SK-N-SH treated with all-trans-retinoic acid at 6 μM for 48 hours (cell line): ENCODE measurements around the gene IQUB.
A peak's percentile ranks its signal among the peaks of the same experiment; 100 is the strongest.

ENCODE experiments used
- ATAC-seq: fragments of 200-7000 bp; cut with Tn5 transposase; 3 replicates; pipeline ENCODE4 v1.9.1; 2020; ENCODE audit warnings: mild to moderate bottlenecking, moderate library complexity
- ARNTL ChIP-seq: fragments of 450-650 bp; formaldehyde crosslinking; IDR thresholded peaks from 2 replicates; pipeline ENCODE4 v1.5.0; 2020; ENCODE audit warnings: low read depth, mild to moderate bottlenecking, moderate library complexity, borderline replicate concordance
- CSDC2 ChIP-seq: fragments of 250-450 bp; sonication (Bioruptor Pico); IDR thresholded peaks from 2 replicates; pipeline ENCODE4 v1.5.0; 2020; ENCODE audit warnings: mild to moderate bottlenecking, moderate library complexity
- ESRRG ChIP-seq: fragments of 250-450 bp; sonication (Bioruptor Pico); IDR thresholded peaks from 2 replicates; pipeline ENCODE4 v1.6.1; 2021; ENCODE audit warnings: mild to moderate bottlenecking
- GLIS3 ChIP-seq: fragments of 250-450 bp; sonication (Bioruptor Pico); IDR thresholded peaks from 2 replicates; pipeline ENCODE4 v1.5.0; 2020; ENCODE audit warnings: mild to moderate bottlenecking, moderate library complexity
- ISL1 ChIP-seq: fragments of 250-450 bp; sonication (Bioruptor Pico); IDR thresholded peaks from 2 replicates; pipeline ENCODE4 v2.1.2; 2022; ENCODE audit warnings: mild to moderate bottlenecking, moderate library complexity
- OSR1 ChIP-seq: fragments of 250-450 bp; sonication (Bioruptor Pico); IDR thresholded peaks from 2 replicates; pipeline ENCODE4 v1.8.0; 2022; ENCODE audit warnings: moderate library complexity, mild to moderate bottlenecking, inconsistent platforms
- PPARA ChIP-seq: fragments of 250-450 bp; sonication (Bioruptor Pico); IDR thresholded peaks from 2 replicates; pipeline ENCODE4 v1.5.0; 2020; ENCODE audit warnings: mild to moderate bottlenecking, borderline replicate concordance
- SNAI2 ChIP-seq: fragments of 250-450 bp; sonication (Bioruptor Pico); IDR thresholded peaks from 2 replicates; pipeline ENCODE4 v1.5.0; 2020; ENCODE audit warnings: mild to moderate bottlenecking, moderate library complexity
- TCF4 ChIP-seq: fragments of 250-450 bp; sonication (Bioruptor Pico); IDR thresholded peaks from 2 replicates; pipeline ENCODE4 v1.8.0; 2021; ENCODE audit warnings: mild to moderate bottlenecking, moderate library complexity, borderline replicate concordance
- TOX ChIP-seq: fragments of 250-450 bp; sonication (Bioruptor Pico); IDR thresholded peaks from 2 replicates; pipeline ENCODE4 v1.8.0; 2021; ENCODE audit warnings: mild to moderate bottlenecking, moderate library complexity, borderline replicate concordance
- ZFP3 ChIP-seq: fragments of 250-450 bp; sonication (Bioruptor Pico); IDR thresholded peaks from 2 replicates; pipeline ENCODE4 v1.5.0; 2020; ENCODE audit warnings: mild to moderate bottlenecking, moderate library complexity
- ZFP30 ChIP-seq: fragments of 450-650 bp; formaldehyde crosslinking; IDR thresholded peaks from 2 replicates; pipeline ENCODE4 v1.5.0; 2022; ENCODE audit warnings: mild to moderate bottlenecking, moderate library complexity
- ZNF565 ChIP-seq: fragments of 450-650 bp; formaldehyde crosslinking; conservative IDR thresholded peaks from 2 replicates; pipeline ENCODE4 v1.5.0; 2020; ENCODE audit warnings: low read depth, mild to moderate bottlenecking, moderate library complexity
- ZNF70 ChIP-seq: fragments of 450-650 bp; formaldehyde crosslinking; IDR thresholded peaks from 2 replicates; pipeline ENCODE4 v1.5.0; 2020; ENCODE audit warnings: mild to moderate bottlenecking, moderate library complexity
- ZNF8 ChIP-seq: fragments of 450-650 bp; formaldehyde crosslinking; IDR thresholded peaks from 2 replicates; pipeline ENCODE4 v1.5.0; 2020; ENCODE audit warnings: mild to moderate bottlenecking, moderate library complexity
- TF ChIP-seq, protein P1 (sequence below): fragments of 250-450 bp; sonication (Bioruptor Pico); IDR thresholded peaks from 2 replicates; pipeline ENCODE4 v1.8.0; 2020; ENCODE audit warnings: mild to moderate bottlenecking, moderate library complexity, borderline replicate concordance
- TF ChIP-seq, protein P2 (sequence below): fragments of 250-450 bp; sonication (Bioruptor Pico); IDR thresholded peaks from 2 replicates; pipeline ENCODE4 v1.8.0; 2021; ENCODE audit warnings: low read depth, mild to moderate bottlenecking, moderate library complexity, borderline replicate concordance
- TF ChIP-seq, protein P3 (sequence below): fragments of 250-450 bp; sonication (Bioruptor Pico); IDR thresholded peaks from 2 replicates; pipeline ENCODE4 v1.5.1; 2021; ENCODE audit warnings: mild to moderate bottlenecking, moderate library complexity
- TF ChIP-seq, protein P4 (sequence below): fragments of 250-450 bp; sonication (Bioruptor Pico); IDR thresholded peaks from 2 replicates; pipeline ENCODE4 v1.5.1; 2020; ENCODE audit warnings: low read depth, mild to moderate bottlenecking, moderate library complexity
- TF ChIP-seq, protein P5 (sequence below): fragments of 250-450 bp; sonication (Bioruptor Pico); IDR thresholded peaks from 2 replicates; pipeline ENCODE4 v1.5.0; 2020; ENCODE audit warnings: mild to moderate bottlenecking, moderate library complexity

The IQUB gene

DNA sequence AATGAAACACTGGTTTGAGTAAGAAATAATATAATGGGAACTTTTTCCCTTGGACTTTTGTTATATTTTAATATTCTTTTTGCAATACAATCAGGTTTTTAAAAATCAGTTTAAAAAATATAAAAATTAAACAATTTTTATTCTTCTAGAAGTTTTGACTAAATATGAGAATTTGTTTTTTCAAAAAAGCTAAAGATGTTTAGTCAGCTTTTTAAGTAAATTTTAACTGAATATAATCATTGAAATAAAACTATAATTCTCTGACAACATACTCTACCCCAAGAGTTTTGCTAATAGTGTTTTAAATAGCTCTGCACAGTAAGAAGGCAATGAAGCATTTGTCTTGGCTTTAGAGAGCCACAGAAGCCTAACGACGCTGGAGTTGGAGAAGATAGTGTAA is 70.5 kb downstream of the IQUB start:
- no peak for TF ChIP-seq CSDC2 (CRISPR knock-in tag)
- TF ChIP-seq SNAI2: no peak
- TF ChIP-seq ZFP3 (CRISPR knock-in tag): no peak
- TF ChIP-seq, protein P1, sequence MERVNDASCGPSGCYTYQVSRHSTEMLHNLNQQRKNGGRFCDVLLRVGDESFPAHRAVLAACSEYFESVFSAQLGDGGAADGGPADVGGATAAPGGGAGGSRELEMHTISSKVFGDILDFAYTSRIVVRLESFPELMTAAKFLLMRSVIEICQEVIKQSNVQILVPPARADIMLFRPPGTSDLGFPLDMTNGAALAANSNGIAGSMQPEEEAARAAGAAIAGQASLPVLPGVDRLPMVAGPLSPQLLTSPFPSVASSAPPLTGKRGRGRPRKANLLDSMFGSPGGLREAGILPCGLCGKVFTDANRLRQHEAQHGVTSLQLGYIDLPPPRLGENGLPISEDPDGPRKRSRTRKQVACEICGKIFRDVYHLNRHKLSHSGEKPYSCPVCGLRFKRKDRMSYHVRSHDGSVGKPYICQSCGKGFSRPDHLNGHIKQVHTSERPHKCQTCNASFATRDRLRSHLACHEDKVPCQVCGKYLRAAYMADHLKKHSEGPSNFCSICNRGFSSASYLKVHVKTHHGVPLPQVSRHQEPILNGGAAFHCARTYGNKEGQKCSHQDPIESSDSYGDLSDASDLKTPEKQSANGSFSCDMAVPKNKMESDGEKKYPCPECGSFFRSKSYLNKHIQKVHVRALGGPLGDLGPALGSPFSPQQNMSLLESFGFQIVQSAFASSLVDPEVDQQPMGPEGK: no peak
- no peak for TF ChIP-seq TOX (CRISPR knock-in tag)
- no peak for TF ChIP-seq GLIS3
- TF ChIP-seq, protein P2, sequence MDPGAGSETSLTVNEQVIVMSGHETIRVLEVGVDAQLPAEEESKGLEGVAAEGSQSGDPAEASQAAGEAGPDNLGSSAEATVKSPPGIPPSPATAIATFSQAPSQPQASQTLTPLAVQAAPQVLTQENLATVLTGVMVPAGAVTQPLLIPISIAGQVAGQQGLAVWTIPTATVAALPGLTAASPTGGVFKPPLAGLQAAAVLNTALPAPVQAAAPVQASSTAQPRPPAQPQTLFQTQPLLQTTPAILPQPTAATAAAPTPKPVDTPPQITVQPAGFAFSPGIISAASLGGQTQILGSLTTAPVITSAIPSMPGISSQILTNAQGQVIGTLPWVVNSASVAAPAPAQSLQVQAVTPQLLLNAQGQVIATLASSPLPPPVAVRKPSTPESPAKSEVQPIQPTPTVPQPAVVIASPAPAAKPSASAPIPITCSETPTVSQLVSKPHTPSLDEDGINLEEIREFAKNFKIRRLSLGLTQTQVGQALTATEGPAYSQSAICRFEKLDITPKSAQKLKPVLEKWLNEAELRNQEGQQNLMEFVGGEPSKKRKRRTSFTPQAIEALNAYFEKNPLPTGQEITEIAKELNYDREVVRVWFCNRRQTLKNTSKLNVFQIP (CRISPR knock-in tag): no peak
- no peak for TF ChIP-seq ISL1 (CRISPR knock-in tag)
- TF ChIP-seq PPARA (CRISPR knock-in tag): no peak
- no peak for TF ChIP-seq ZNF565 (CRISPR knock-in tag)
- no peak for TF ChIP-seq TCF4 (CRISPR knock-in tag)
- TF ChIP-seq, protein P3, sequence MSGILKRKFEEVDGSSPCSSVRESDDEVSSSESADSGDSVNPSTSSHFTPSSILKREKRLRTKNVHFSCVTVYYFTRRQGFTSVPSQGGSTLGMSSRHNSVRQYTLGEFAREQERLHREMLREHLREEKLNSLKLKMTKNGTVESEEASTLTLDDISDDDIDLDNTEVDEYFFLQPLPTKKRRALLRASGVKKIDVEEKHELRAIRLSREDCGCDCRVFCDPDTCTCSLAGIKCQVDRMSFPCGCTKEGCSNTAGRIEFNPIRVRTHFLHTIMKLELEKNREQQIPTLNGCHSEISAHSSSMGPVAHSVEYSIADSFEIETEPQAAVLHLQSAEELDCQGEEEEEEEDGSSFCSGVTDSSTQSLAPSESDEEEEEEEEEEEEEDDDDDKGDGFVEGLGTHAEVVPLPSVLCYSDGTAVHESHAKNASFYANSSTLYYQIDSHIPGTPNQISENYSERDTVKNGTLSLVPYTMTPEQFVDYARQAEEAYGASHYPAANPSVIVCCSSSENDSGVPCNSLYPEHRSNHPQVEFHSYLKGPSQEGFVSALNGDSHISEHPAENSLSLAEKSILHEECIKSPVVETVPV (CRISPR knock-in tag): no peak
- TF ChIP-seq, protein P4, sequence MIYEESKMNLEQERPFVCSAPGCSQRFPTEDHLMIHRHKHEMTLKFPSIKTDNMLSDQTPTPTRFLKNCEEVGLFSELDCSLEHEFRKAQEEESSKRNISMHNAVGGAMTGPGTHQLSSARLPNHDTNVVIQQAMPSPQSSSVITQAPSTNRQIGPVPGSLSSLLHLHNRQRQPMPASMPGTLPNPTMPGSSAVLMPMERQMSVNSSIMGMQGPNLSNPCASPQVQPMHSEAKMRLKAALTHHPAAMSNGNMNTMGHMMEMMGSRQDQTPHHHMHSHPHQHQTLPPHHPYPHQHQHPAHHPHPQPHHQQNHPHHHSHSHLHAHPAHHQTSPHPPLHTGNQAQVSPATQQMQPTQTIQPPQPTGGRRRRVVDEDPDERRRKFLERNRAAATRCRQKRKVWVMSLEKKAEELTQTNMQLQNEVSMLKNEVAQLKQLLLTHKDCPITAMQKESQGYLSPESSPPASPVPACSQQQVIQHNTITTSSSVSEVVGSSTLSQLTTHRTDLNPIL (CRISPR knock-in tag): no peak
- no peak for TF ChIP-seq ARNTL (CRISPR knock-in tag)
- TF ChIP-seq ZFP30 (CRISPR knock-in tag): no peak
- TF ChIP-seq ESRRG (CRISPR knock-in tag): no peak
- ATAC-seq: no peak

DNA sequence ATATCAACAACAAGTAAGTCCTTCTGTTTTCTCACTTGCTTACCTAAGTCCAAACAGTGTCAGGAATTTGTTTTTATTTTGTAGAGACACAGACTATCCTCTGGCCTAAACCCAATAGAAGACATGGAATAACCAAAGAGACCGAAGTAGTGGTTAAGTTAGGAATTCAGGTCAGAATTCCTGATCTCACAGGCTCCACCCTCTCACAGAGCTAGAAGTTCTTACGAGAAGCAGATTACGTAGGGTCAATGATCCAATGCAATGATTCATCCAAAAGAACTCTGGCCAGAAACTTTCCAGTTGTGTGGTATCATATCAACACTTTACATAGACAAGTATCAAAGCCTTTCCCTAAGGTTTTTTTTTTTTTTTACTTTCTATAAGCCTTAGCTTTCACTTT is 73.8 kb downstream of the IQUB start:
- ATAC-seq: no peak
- TF ChIP-seq, protein P2 (CRISPR knock-in tag): no peak
- TF ChIP-seq ISL1 (CRISPR knock-in tag) (peak; percentile 25; the same call in 1 of the 2 replicates), ZNF8 (no peak)
- TF ChIP-seq, all 23 proteins: peak for 1

DNA sequence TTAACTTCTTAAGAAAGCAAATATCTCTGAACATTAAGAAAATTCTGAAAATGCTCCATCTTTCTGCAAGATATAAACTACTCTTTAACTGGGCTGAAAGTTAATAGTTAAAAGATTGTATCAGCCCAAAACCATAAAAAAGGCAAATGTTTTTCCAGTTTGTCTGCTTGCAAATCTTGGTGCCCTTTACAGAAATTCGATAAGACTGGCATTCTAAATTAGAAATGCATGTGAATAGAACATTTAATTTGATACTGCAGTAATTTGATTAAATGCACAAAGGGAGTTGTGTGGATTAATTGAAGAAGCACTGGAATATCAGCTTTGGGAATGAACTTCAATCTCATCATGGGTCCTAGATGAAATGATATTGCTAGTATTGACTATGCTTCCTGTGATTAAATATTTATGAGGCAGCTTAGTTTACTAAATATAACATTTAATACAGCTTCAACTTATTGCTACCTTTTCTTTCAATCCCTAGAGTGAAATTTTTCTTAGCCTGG is 78.4 kb downstream of the IQUB start:
- no peak for ATAC-seq
- TF ChIP-seq ISL1 (CRISPR knock-in tag) (peak; percentile 42; the same call in 1 of the 2 replicates), ZNF70 (no peak), TCF4 (CRISPR knock-in tag) (peak; percentile 83; the same call in 1 of the 2 replicates), OSR1 (CRISPR knock-in tag) (no peak), CSDC2 (CRISPR knock-in tag) (no peak)
- TF ChIP-seq, protein P3 (CRISPR knock-in tag): no peak
- TF ChIP-seq, protein P5, sequence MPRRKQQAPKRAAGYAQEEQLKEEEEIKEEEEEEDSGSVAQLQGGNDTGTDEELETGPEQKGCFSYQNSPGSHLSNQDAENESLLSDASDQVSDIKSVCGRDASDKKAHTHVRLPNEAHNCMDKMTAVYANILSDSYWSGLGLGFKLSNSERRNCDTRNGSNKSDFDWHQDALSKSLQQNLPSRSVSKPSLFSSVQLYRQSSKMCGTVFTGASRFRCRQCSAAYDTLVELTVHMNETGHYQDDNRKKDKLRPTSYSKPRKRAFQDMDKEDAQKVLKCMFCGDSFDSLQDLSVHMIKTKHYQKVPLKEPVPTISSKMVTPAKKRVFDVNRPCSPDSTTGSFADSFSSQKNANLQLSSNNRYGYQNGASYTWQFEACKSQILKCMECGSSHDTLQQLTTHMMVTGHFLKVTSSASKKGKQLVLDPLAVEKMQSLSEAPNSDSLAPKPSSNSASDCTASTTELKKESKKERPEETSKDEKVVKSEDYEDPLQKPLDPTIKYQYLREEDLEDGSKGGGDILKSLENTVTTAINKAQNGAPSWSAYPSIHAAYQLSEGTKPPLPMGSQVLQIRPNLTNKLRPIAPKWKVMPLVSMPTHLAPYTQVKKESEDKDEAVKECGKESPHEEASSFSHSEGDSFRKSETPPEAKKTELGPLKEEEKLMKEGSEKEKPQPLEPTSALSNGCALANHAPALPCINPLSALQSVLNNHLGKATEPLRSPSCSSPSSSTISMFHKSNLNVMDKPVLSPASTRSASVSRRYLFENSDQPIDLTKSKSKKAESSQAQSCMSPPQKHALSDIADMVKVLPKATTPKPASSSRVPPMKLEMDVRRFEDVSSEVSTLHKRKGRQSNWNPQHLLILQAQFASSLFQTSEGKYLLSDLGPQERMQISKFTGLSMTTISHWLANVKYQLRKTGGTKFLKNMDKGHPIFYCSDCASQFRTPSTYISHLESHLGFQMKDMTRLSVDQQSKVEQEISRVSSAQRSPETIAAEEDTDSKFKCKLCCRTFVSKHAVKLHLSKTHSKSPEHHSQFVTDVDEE (CRISPR knock-in tag): peak; percentile 79; the same call in 1 of the 2 replicates
- TF ChIP-seq, all 23 proteins: peak for 3
